GM12875 (cell line): ENCODE data around the gene TECPR1.

Source experiments
- H3K4me3 ChIP-seq: one replicate; pipeline ENCODE4 v1.5.1; 2011; ENCODE audit warnings: low read depth, low read length, control low read depth
- CTCF ChIP-seq: IDR thresholded peaks from 2 replicates; pipeline ENCODE4 v1.5.1; 2011; ENCODE audit warnings: low read depth, mild to moderate bottlenecking, control low read depth, inconsistent platforms, low read length, moderate library complexity, borderline replicate concordance; ENCODE audit not compliant: insufficient read depth

TECPR1 gene

DNA sequence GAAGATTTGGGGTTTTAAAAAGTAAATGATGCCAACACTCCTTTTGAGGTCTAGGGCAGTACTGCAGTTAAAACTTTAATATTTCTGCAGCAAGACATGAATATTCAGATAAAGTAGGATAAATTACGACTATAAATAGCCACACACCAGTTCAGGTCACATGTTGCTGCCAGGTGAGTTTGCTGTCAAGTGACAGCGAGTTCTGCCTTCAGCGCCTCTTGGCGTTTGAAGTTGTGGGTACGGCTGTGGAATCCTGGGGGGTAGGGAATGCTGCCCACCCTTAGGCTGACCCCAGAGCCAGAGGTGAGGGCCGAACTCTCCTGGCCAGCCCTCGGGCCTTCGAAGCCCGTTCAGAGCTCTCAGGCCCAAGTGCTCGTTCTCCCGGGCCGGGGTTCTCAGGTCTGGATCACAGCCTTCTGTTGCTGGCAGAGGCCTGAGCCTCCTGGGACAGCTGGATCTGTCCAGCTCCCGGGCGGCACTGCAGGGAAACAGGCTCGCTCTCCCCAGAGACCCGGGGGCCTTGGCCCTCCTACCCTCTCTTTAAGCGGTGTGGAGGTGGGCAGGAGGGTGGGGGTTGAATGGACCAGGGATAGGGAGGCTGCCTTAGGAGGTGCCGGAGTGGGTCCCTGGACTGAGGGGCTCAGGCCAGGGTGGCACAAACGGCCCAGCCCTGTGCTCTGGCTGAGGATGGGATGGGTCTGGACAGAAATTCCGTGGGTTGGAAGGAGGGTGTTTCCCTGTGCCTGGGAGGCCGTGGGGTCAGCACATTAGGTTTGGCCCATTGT lies 34.9 kb upstream of the TECPR1 start:
- TF ChIP-seq CTCF, result no peak

DNA sequence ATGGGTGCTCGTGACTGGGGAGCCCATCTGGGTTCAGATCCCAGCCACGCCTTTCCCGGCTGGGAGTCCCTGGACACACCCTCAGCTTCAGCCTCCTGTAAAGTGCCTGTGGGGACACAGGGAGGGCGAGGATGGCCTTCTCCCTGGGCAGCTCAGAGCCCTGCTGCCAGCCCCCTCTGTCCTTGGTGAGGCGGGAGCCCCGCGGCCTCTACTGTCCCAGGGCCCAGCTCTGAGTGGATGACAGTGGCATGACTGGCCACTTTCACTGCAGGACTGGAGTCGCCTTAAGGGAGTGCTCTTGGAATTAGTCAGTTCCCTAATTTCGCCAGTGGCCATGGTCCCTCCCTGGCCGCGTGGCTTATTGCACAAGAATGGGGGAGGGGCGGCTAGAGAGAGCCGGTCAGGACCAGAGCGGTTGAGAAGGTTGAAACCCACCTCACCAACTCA lies 34.1 kb upstream of the TECPR1 start:
- no peak overlapping the region for H3K4me3 ChIP-seq
- no peak for TF ChIP-seq CTCF

More for the DNA sequence above, 34.9 kb upstream of the TECPR1 start:
- no peak overlapping the region for H3K4me3 ChIP-seq

DNA sequence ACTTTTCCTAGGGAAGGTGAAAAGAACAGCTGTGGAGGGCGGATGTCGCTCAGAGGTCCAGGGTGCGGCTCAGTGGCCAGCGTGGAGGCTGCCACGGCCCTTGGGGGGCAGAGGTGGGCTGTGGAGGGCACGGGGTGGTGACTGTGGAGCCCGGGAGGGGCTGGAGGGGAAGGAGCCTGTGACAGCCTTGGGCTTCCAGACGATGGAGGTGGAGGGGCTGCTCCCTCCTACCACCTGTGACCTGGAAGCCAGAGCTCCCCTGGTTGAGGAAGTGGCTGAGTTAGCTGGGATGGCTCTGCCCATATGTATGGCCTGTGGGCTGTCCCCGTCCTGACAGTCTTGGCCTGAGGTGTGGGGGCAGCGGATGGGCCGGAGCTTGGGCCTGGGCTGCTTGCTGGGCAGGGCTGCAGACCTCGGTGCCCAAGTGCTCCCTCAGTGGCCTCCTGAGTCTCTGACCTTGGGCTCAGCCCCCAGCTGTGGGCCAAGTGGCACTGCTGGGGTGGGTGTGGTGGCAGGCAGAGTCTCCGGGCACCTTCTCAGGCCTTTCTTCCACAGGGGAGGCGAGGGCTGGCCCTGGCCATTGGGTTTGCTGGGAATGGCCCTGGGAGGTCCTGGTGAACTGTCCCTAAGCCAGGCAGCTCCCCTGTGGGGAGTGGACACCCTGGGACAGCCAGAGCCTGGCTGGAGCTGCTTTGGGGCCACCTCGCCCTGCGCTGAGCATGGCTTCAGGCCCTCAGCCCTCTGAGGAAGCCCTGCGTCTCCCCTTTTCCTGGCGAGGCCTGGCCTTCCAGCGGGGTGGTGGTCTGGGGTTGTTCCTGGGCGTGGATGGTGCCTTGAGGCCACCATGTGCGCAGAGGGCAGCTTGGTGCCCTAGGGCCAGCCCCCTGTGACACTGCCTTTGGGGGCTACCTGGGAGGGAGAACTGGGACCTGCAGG lies 33.4 kb upstream of the TECPR1 start:
- no peak overlapping the region for H3K4me3 ChIP-seq
- no peak for TF ChIP-seq CTCF

DNA sequence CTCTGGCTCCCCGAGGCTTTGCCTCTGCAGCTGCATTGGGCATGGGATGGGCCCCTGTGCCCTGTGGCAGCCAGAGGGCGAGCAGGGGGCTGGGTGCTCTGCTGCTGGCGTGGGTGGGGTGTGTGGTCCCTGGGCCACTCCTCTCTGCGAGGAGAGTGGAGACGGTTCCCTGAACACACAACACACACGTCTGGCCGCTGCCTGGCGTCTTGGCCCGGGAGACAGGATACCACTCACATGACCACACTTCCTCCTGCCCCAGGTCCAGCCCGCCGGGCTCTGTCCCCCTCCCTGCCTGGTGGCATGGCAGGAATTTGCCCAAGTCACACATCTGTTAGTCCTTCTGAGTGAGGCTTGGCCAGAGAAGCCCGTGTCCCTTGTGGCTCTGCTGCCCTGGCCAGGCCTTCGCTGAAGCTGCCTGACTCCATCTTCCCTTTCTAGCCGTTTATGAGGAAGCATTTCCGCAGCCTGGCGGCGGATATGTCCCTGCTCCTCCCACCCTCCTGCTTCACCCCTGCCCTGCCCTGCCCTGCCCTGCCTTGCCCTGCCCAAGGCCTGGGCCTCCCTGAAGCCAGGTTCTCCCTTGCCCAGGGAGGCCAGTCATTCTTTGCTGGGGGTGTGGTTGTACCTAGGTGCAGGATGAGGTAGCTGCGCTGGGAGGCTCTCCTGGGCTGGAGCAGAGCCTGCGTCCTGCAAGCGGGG lies 32.5 kb upstream of the TECPR1 start:
- no peak overlapping the region for H3K4me3 ChIP-seq
- no peak for TF ChIP-seq CTCF

DNA sequence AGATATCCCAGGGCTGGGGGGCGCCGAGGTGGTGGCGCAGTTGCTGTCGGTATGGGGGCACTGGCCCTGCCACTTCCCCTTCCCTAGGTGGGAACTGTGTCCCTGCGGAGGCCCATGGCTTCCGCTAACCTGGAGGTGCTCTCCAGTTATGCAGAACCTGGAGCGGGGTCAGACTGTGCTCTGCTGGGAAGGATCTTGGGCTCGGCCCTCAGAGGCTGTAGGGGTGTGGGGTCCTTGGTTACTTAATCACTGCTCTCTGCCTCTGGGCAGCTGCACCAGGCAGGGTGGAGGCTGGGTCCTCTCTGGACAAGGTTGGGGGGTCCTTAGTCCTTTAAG lies 31.8 kb upstream of the TECPR1 start:
- no peak for TF ChIP-seq CTCF
- no peak overlapping the region for H3K4me3 ChIP-seq

GRCh38 chr7:98283127-98283886 lies 31.3 kb upstream of the TECPR1 start:
- TF ChIP-seq CTCF, result no peak
- no peak overlapping the region for H3K4me3 ChIP-seq
